GM12801 (cell line): ENCODE data around the gene TSPYL6.

ENCODE experiments used
- CTCF ChIP-seq: IDR thresholded peaks from one replicate; pipeline ENCODE4 v1.5.1; 2011; ENCODE audit warnings: control low read depth; ENCODE audit not compliant: insufficient read length; ENCODE audit errors: extremely low read depth

TSPYL6 gene

GRCh38 chr2:54285451-54285850, 29.4 kb upstream of the TSPYL6 start:
- no peak for TF ChIP-seq CTCF

- TF ChIP-seq CTCF: no peak
Measured at GRCh38 chr2:54284826-54285225, 28.8 kb upstream of the TSPYL6 start.

- TF ChIP-seq CTCF: no peak
Measured at GRCh38 chr2:54279385-54279784, 23.4 kb upstream of the TSPYL6 start.

GRCh38 chr2:54275541-54275940, 19.5 kb upstream of the TSPYL6 start:
- no peak for TF ChIP-seq CTCF

GRCh38 chr2:54274781-54275242, 18.8 kb upstream of the TSPYL6 start:
- no peak for TF ChIP-seq CTCF

- TF ChIP-seq CTCF: no peak
Measured at GRCh38 chr2:54271843-54272627, 16.0 kb upstream of the TSPYL6 start.

- no peak for TF ChIP-seq CTCF
Measured at GRCh38 chr2:54271189-54271588, 15.2 kb upstream of the TSPYL6 start.
